HFFc6 (cell line): ENCODE measurements around the gene PYGB. TPM values are rescaled to one million over a fixed set of nuclear protein-coding genes. Genes with fewer than 3 reads are reported as not detected.

Experiments used
- DNase-seq: peaks from one replicate; pipeline ENCODE4 v3.0.0-alpha.2; 2018
- H3K27ac Mint-ChIP-seq: 2 replicates; pipeline ENCODE4 v1.8.0; 2020; ENCODE audit warnings: mild to moderate bottlenecking, mixed read lengths
- H3K27me3 Mint-ChIP-seq: 2 replicates; pipeline ENCODE4 v1.8.0; 2021; ENCODE audit warnings: mild to moderate bottlenecking, moderate library complexity, mixed read lengths; ENCODE audit not compliant: insufficient read depth
- H3K36me3 Mint-ChIP-seq: 2 replicates; pipeline ENCODE4 v1.8.0; 2021; ENCODE audit warnings: low read depth, mixed read lengths
- H3K4me1 Mint-ChIP-seq: 2 replicates; pipeline ENCODE4 v1.8.0; 2020; ENCODE audit warnings: low read depth, mixed read lengths
- H3K4me3 Mint-ChIP-seq: 2 replicates; pipeline ENCODE4 v1.8.0; 2020; ENCODE audit warnings: mild to moderate bottlenecking, moderate library complexity, mixed read lengths
- H3K9me3 Mint-ChIP-seq: 2 replicates; pipeline ENCODE4 v1.8.0; 2020; ENCODE audit warnings: mild to moderate bottlenecking, mixed read lengths
- CTCF ChIP-seq: fragments of 200-600 bp; sonication (generic); IDR thresholded peaks from 2 replicates; pipeline ENCODE4 v1.5.0; 2021; ENCODE audit warnings: antibody characterized with exemption, mild to moderate bottlenecking
- total RNA-seq, 6 experiments: library from RNA; stranded (reverse); fragmentation: NEBNext Ultra II Directional; extraction: Animal tissue kit (Norgen Biotek cat#: 25700); gene quantifications; 2 replicates in 1 of 6; 3 replicates in 5 of 6; pipeline ENCODE4 v1.2.3, GENCODE V29; 2021

Gene PYGB
- total RNA-seq, 6 experiments from 2014 or later = 65.4 to 75.6 (median 70.2) TPM

- H3K9me3 Mint-ChIP-seq = no peaks in the 10 kb centered on the region
- no peak for TF ChIP-seq CTCF
- no peak for DNase-seq
- H3K4me1 Mint-ChIP-seq = no peaks in the 10 kb centered on the region
- peaks cover 5% of the 10 kb centered on the region for H3K27me3 Mint-ChIP-seq
- H3K36me3 Mint-ChIP-seq = peaks cover 6% of the 10 kb centered on the region; the same call in 1 of the 2 replicates
- H3K4me3 Mint-ChIP-seq = no peak overlapping the region
- H3K27ac Mint-ChIP-seq = no peak overlapping the region
Measured at GRCh38 chr20:25277941-25278521, 30.1 kb downstream of the PYGB start.

DNA sequence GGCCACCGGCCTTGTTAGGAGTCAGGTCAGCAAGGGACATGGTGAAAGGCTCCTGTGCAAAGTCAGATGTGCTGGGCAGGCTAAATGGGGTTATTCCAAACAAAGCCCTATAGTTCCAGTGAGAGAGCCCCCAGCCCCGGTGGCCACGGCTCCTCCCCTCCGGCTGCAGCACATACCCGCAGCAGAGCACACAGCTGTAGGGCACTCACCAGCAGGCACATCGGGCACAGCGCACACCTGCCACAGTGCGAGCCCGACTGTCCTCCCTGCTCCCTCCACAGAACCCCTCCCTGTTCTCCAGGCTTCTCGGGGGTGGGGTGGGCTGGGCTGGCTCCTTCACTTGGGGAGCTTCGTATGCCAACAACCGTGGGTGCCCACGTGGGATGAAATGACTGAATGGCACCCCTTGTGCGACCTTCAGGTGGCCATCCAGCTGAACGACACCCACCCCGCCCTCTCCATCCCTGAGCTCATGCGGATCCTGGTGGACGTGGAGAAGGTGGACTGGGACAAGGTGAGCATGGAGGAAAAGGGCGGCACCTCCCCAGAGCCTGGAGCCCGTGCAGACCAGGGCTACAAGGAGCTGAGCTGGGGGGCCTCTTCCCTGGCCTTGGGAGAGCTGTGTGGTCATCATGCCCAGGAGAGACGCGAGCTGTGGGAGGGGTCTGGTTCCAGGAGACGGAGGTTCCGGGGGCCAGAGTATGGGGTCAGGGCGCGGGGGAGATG lies 30.9 kb downstream of the PYGB start:
- no peak overlapping the region for H3K4me3 Mint-ChIP-seq
- no peak overlapping the region for H3K27ac Mint-ChIP-seq
- no peak for DNase-seq
- H3K36me3 Mint-ChIP-seq = peaks cover 6% of the 10 kb centered on the region; the same call in 1 of the 2 replicates
- H3K9me3 Mint-ChIP-seq = no peaks in the 10 kb centered on the region
- peaks cover 5% of the 10 kb centered on the region for H3K27me3 Mint-ChIP-seq
- TF ChIP-seq CTCF = no peak
- H3K4me1 Mint-ChIP-seq = no peaks in the 10 kb centered on the region

DNA sequence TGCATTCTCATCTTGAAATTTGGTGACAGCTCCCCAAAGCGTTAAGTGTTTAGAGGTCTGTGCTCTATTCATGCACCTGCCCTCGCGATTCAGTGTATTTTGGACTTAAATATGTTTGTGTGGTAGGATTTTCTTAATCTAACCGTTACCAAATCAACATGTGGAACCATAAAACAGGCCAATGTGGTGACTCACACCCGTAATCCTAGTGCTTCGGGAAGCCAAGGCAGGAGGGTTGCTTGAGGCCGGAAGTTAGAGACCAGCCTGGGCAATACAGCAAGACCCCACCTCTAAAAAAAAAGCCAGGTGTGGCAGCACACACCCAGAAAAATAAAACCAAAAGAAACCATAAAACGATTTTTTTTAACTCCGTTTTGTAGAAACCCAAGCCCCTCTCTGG lies 31.5 kb downstream of the PYGB start:
- Mint-ChIP-seq H3K4me1 (no peaks in the 10 kb centered on the region), H3K27me3 (peaks cover 5% of the 10 kb centered on the region), H3K9me3 (no peaks in the 10 kb centered on the region), H3K36me3 (peaks cover 6% of the 10 kb centered on the region; the same call in 1 of the 2 replicates), H3K4me3 (no peak overlapping the region), H3K27ac (no peak overlapping the region)
- DNase-seq = no peak
- TF ChIP-seq CTCF = no peak

DNA sequence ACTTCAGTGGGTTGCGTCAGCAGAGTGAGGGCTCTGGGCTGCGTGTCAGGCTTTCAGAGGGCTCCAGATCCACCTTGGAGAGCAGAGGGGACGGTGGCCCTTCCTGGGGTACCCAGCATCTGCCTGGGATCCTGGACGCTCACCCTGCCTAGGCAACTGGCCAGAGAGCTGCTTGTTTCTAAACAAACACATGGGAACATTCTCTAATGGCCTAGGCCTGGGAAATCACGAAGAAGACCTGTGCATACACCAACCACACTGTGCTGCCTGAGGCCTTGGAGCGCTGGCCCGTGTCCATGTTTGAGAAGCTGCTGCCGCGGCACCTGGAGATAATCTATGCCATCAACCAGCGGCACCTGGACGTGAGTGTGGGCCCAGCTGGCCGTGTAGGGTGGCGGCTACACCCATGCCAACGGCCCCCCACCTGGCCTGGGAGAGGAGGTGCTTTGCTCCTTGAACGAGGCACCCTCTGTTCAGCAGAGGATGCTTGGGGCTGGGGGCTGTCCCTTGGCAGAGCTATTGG lies 32.2 kb downstream of the PYGB start:
- H3K9me3 Mint-ChIP-seq = no peaks in the 10 kb centered on the region
- peaks cover 7% of the 10 kb centered on the region for H3K36me3 Mint-ChIP-seq
- no peaks in the 10 kb centered on the region for H3K4me1 Mint-ChIP-seq
- H3K27ac Mint-ChIP-seq = no peak overlapping the region
- DNase-seq = no peak
- peaks cover 5% of the 10 kb centered on the region for H3K27me3 Mint-ChIP-seq
- no peak overlapping the region for H3K4me3 Mint-ChIP-seq
- TF ChIP-seq CTCF = no peak

DNA sequence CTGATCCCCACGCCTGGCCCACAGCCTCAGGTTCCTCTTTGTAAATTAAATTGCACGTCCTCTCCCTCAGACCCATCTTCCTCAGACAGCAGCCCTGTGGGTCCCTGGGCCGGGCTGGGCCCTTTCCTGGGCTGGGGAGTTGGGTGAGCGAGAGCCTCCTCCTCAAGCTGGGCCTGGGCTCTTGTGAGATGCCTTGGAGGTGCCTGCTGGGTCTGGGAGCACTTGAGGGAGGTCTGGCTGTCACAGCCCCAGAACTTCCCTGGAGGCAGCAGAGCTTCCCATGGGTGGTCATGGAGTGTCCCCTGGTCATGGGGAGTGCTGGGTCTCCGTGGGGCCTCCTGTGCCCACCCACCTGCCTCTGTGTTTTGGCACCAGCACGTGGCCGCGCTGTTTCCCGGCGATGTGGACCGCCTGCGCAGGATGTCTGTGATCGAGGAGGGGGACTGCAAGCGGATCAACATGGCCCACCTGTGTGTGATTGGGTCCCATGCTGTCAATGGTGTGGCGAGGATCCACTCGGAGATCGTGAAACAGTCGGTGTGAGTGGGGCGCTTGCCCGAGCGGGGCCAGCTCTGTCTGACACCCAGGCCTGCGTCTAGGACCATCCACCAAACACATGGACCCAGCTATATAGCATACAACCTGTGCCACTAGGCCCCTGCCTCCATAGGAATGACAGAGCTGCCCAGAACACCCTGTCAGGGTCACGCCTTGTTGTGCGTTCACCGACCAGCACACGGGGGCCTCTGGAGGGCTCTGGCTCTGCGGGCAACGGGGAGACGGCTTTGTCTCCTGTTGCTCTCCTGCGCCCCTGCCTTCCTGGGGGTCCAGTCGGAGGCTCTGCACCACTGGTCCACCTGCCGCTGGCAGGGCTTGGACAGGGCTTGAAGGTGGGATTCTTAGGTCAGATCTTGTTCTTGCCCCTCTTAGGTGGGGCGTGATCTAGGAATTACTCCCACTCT lies 33.0 kb downstream of the PYGB start:
- DNase-seq = no peak
- peaks cover 5% of the 10 kb centered on the region for H3K27me3 Mint-ChIP-seq
- H3K27ac Mint-ChIP-seq = no peak overlapping the region
- no peak overlapping the region for H3K4me3 Mint-ChIP-seq
- no peaks in the 10 kb centered on the region for H3K9me3 Mint-ChIP-seq
- no peak for TF ChIP-seq CTCF
- H3K4me1 Mint-ChIP-seq = no peaks in the 10 kb centered on the region
- peaks cover 15% of the 10 kb centered on the region for H3K36me3 Mint-ChIP-seq
